SK-N-SH treated with all-trans-retinoic acid at 6 μM for 48 hours (cell line): ENCODE results near the gene PFKFB1.

ENCODE experiments used
- RARB ChIP-seq: fragments of 250-450 bp; sonication (Bioruptor Pico); IDR thresholded peaks from 2 replicates; pipeline ENCODE4 v1.8.0; 2021; ENCODE audit warnings: mild to moderate bottlenecking, moderate library complexity
- TCF4 ChIP-seq: fragments of 250-450 bp; sonication (Bioruptor Pico); IDR thresholded peaks from 2 replicates; pipeline ENCODE4 v1.8.0; 2021; ENCODE audit warnings: mild to moderate bottlenecking, moderate library complexity, borderline replicate concordance
- ZFP3 ChIP-seq: fragments of 250-450 bp; sonication (Bioruptor Pico); IDR thresholded peaks from 2 replicates; pipeline ENCODE4 v1.5.0; 2020; ENCODE audit warnings: mild to moderate bottlenecking, moderate library complexity
- TF ChIP-seq, protein P1 (sequence below): fragments of 250-450 bp; sonication (Bioruptor Pico); IDR thresholded peaks from 2 replicates; pipeline ENCODE4 v1.8.0; 2021; ENCODE audit warnings: low read depth, mild to moderate bottlenecking, moderate library complexity, borderline replicate concordance

DNA sequence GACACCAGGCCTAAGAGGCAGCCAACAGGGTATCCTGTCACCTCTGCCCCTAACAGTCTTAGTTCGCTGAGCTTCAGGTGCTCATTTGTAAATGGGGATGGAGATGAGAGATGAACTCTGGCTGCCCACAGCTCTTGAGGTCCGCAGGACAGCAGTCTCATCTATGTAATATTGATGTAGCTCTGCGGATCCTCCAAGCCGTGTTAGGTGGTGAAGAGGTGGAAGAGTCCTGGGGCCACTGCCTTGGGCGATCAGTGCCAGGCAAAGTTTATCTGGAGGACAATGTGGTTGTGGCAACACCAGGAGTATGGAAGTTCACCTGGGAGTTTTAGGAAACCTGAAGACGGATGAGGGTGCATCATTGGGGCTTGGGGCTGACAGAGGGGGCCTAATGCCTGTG is 59.9 kb downstream of the PFKFB1 start:
- TF ChIP-seq, protein P1, sequence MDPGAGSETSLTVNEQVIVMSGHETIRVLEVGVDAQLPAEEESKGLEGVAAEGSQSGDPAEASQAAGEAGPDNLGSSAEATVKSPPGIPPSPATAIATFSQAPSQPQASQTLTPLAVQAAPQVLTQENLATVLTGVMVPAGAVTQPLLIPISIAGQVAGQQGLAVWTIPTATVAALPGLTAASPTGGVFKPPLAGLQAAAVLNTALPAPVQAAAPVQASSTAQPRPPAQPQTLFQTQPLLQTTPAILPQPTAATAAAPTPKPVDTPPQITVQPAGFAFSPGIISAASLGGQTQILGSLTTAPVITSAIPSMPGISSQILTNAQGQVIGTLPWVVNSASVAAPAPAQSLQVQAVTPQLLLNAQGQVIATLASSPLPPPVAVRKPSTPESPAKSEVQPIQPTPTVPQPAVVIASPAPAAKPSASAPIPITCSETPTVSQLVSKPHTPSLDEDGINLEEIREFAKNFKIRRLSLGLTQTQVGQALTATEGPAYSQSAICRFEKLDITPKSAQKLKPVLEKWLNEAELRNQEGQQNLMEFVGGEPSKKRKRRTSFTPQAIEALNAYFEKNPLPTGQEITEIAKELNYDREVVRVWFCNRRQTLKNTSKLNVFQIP: no peak
- TF ChIP-seq ZFP3: no peak
- TF ChIP-seq TCF4 (CRISPR knock-in tag): no peak
- no peak for TF ChIP-seq RARB (CRISPR knock-in tag)
